HCT116 (cell line): ENCODE data around the gene TBC1D2B.
A peak's percentile ranks its signal among the peaks of the same experiment; 100 is the strongest.

ENCODE experiments used
- CEBPB ChIP-seq: IDR thresholded peaks from 2 replicates; pipeline ENCODE4 v1.6.1; 2012; ENCODE audit warnings: low read depth
- ELF1 ChIP-seq: IDR thresholded peaks from 2 replicates; pipeline ENCODE4 v1.6.1; 2012; ENCODE audit warnings: low read depth, borderline replicate concordance
- FOSL1 ChIP-seq: IDR thresholded peaks from 2 replicates; pipeline ENCODE4 v1.6.1; 2012; ENCODE audit warnings: low read depth
- POLR2A ChIP-seq: IDR thresholded peaks from 2 replicates; pipeline ENCODE4 v1.7.0; 2011; ENCODE audit warnings: borderline replicate concordance; ENCODE audit not compliant: insufficient read depth, insufficient read length; ENCODE audit errors: extremely low read depth
- POLR2AphosphoS5 ChIP-seq: IDR thresholded peaks from 2 replicates; pipeline ENCODE4 v1.6.1; 2011; ENCODE audit warnings: mild to moderate bottlenecking, low read depth, low read length, moderate library complexity
- TF ChIP-seq, protein P1 (sequence below): IDR thresholded peaks from 2 replicates; pipeline ENCODE4 v1.6.1; 2012
- TF ChIP-seq, protein P2 (sequence below), 3 experiments: fragments of 200-600 bp in 1 of 3; sonication (generic) in 1 of 3; IDR thresholded peaks in 2 of 3; conservative IDR thresholded peaks in 1 of 3; 2 replicates each; pipeline ENCODE4 v1.5.1; 2012 to 2017; ENCODE audit warnings: low read depth in 2 of 3, low read length in 2 of 3, antibody characterized with exemption in 1 of 3, borderline replicate concordance in 1 of 3, control low read depth in 1 of 3, mild to moderate bottlenecking in 1 of 3, mixed read lengths in 1 of 3, mixed run types in 1 of 3, moderate library complexity in 1 of 3; ENCODE audit not compliant: insufficient read depth in 1 of 3
- TF ChIP-seq, protein P3 (sequence below): IDR thresholded peaks from 2 replicates; pipeline ENCODE4 v1.6.1; 2012; ENCODE audit warnings: low read depth
- TF ChIP-seq, protein P4 (sequence below): IDR thresholded peaks from 2 replicates; pipeline ENCODE4 v1.6.1; 2011; ENCODE audit warnings: mild to moderate bottlenecking, low read length, moderate library complexity; ENCODE audit not compliant: insufficient replicate concordance; ENCODE audit errors: extremely low read depth

DNA sequence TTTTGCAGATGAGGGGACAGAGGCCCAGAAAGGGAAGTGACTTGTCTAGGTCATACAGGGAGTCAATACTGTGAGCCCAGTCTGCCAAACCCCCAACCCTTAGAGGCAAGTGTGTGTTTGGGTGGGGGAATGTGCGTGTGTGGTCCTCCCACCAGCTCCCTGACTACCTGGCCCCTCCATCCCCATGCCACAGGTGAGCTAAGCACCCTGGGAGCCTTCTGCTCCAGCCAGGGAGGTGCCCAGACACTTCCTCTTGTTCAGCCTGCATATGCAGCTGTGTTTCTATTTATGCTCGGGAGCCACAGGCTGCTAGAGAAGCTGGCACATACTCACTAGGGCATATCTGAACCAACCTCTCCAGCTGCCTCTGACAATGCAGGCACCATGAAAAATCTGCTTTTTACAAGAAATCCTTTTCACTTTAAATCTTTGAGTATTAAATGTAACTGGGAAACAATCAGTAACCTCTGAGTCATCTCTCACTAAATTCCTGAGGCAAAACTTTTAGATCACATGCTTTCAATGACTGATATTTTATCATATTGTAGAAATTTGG lies 20.7 kb downstream of the TBC1D2B start:
- TF ChIP-seq FOSL1 (peak; percentile 29; the same call in 1 of the 2 replicates), POLR2AphosphoS5 (no peak), ELF1 (no peak), POLR2A (no peak), CEBPB (no peak)
- TF ChIP-seq, protein P1, sequence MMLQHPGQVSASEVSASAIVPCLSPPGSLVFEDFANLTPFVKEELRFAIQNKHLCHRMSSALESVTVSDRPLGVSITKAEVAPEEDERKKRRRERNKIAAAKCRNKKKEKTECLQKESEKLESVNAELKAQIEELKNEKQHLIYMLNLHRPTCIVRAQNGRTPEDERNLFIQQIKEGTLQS = no peak
- TF ChIP-seq, protein P2, sequence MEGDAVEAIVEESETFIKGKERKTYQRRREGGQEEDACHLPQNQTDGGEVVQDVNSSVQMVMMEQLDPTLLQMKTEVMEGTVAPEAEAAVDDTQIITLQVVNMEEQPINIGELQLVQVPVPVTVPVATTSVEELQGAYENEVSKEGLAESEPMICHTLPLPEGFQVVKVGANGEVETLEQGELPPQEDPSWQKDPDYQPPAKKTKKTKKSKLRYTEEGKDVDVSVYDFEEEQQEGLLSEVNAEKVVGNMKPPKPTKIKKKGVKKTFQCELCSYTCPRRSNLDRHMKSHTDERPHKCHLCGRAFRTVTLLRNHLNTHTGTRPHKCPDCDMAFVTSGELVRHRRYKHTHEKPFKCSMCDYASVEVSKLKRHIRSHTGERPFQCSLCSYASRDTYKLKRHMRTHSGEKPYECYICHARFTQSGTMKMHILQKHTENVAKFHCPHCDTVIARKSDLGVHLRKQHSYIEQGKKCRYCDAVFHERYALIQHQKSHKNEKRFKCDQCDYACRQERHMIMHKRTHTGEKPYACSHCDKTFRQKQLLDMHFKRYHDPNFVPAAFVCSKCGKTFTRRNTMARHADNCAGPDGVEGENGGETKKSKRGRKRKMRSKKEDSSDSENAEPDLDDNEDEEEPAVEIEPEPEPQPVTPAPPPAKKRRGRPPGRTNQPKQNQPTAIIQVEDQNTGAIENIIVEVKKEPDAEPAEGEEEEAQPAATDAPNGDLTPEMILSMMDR (IDR thresholded peaks at IDR 0.05 in 2 of 3, conservative IDR thresholded peaks at IDR 0.05 in 1 of 3; ENCODE audit: borderline replicate concordance in 1 of 3, insufficient read depth in 1 of 3, low read depth in 2 of 3, low read length in 2 of 3) = no peak
- TF ChIP-seq, protein P3, sequence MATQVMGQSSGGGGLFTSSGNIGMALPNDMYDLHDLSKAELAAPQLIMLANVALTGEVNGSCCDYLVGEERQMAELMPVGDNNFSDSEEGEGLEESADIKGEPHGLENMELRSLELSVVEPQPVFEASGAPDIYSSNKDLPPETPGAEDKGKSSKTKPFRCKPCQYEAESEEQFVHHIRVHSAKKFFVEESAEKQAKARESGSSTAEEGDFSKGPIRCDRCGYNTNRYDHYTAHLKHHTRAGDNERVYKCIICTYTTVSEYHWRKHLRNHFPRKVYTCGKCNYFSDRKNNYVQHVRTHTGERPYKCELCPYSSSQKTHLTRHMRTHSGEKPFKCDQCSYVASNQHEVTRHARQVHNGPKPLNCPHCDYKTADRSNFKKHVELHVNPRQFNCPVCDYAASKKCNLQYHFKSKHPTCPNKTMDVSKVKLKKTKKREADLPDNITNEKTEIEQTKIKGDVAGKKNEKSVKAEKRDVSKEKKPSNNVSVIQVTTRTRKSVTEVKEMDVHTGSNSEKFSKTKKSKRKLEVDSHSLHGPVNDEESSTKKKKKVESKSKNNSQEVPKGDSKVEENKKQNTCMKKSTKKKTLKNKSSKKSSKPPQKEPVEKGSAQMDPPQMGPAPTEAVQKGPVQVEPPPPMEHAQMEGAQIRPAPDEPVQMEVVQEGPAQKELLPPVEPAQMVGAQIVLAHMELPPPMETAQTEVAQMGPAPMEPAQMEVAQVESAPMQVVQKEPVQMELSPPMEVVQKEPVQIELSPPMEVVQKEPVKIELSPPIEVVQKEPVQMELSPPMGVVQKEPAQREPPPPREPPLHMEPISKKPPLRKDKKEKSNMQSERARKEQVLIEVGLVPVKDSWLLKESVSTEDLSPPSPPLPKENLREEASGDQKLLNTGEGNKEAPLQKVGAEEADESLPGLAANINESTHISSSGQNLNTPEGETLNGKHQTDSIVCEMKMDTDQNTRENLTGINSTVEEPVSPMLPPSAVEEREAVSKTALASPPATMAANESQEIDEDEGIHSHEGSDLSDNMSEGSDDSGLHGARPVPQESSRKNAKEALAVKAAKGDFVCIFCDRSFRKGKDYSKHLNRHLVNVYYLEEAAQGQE = no peak
- TF ChIP-seq, protein P4, sequence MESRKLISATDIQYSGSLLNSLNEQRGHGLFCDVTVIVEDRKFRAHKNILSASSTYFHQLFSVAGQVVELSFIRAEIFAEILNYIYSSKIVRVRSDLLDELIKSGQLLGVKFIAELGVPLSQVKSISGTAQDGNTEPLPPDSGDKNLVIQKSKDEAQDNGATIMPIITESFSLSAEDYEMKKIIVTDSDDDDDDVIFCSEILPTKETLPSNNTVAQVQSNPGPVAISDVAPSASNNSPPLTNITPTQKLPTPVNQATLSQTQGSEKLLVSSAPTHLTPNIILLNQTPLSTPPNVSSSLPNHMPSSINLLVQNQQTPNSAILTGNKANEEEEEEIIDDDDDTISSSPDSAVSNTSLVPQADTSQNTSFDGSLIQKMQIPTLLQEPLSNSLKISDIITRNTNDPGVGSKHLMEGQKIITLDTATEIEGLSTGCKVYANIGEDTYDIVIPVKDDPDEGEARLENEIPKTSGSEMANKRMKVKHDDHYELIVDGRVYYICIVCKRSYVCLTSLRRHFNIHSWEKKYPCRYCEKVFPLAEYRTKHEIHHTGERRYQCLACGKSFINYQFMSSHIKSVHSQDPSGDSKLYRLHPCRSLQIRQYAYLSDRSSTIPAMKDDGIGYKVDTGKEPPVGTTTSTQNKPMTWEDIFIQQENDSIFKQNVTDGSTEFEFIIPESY = no peak
